Measurements from ENCODE around the gene CYBB.

CYBB gene

DNA sequence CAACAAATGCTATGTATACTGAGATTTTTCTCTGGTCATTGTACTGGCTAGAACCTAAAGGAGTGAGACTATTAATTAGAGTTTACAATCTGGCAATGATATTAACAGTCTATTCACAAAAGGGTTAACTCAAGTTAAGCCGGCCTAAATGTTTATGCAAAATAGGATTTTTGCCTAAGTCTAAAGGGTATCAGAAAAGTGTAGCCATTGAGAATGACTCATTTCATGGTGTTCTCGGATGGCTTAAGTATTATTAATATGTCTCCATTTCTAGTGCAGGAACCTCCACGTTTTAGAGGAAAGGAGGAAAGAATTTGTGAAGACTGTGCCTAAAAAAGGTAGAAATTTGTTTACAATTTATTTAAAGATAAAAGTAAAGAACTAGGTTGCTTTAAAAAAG is 37.7 kb downstream of the CYBB start:
- H3K27me3 ChIP-seq (ENCODE audit: control insufficient read depth, low read length), result no peaks in the 10 kb centered on the region
- peak overlapping the region; percentile 72 for H3K4me3 ChIP-seq (ENCODE audit: low read length)
- peak overlapping the region; percentile 88 for H3K4me2 ChIP-seq (ENCODE audit: low read length)
- H3K79me2 ChIP-seq (ENCODE audit: control insufficient read depth, low read length), result no peaks in the 10 kb centered on the region
- peaks cover 24% of the 10 kb centered on the region for H3F3A ChIP-seq (ENCODE audit: control insufficient read depth, insufficient read depth)
- peak overlapping the region; percentile 99 for H3K27ac ChIP-seq (ENCODE audit: low read depth, low read length)
- H3K9me3 ChIP-seq (ENCODE audit: control insufficient read depth, insufficient read depth, low read length), result no peaks in the 10 kb centered on the region
- peaks cover 5% of the 10 kb centered on the region; the same call in 1 of the 2 replicates for H3K36me3 ChIP-seq (ENCODE audit: control insufficient read depth, low read length)
- no peaks in the 10 kb centered on the region for H3K9me2 ChIP-seq (replicated peaks; ENCODE audit: control insufficient read depth, low read length)
- TF ChIP-seq, protein P1, sequence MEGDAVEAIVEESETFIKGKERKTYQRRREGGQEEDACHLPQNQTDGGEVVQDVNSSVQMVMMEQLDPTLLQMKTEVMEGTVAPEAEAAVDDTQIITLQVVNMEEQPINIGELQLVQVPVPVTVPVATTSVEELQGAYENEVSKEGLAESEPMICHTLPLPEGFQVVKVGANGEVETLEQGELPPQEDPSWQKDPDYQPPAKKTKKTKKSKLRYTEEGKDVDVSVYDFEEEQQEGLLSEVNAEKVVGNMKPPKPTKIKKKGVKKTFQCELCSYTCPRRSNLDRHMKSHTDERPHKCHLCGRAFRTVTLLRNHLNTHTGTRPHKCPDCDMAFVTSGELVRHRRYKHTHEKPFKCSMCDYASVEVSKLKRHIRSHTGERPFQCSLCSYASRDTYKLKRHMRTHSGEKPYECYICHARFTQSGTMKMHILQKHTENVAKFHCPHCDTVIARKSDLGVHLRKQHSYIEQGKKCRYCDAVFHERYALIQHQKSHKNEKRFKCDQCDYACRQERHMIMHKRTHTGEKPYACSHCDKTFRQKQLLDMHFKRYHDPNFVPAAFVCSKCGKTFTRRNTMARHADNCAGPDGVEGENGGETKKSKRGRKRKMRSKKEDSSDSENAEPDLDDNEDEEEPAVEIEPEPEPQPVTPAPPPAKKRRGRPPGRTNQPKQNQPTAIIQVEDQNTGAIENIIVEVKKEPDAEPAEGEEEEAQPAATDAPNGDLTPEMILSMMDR (IDR thresholded peaks at IDR 0.05; ENCODE audit: low read depth, low read length, poor library complexity, severe bottlenecking), result no peak
- no peak for TF ChIP-seq EZH2phosphoT487 (IDR thresholded peaks at IDR 0.05; ENCODE audit: borderline replicate concordance, low read length)
- peaks cover 89% of the 10 kb centered on the region for H3K4me1 ChIP-seq (ENCODE audit: control insufficient read depth, low read length)
- H4K20me1 ChIP-seq (ENCODE audit: control insufficient read depth, insufficient read depth, low read depth, low read length), result no peaks in the 10 kb centered on the region

DNA sequence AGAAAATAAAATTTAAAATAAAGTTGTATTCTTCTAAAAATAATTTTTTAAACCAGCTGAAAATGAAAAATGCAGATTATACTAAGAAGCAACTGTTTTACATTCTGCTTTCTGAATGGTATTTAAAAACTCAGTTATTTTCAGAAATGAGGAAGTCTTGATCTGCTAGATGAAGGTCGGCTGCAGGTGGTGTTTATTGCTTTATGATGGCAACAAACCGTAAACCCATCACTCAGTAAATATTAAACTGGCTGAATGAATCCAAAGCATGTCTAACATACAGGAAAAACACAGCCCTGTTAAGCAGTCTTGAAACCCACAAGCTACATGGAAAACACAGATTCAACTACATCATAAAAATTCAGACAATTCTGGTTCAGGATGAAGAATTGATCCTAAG is 38.2 kb downstream of the CYBB start:
- Histone ChIP-seq H3F3A (ENCODE audit: control insufficient read depth, insufficient read depth) (peaks cover 24% of the 10 kb centered on the region), H3K9me3 (ENCODE audit: control insufficient read depth, insufficient read depth, low read length) (no peaks in the 10 kb centered on the region), H4K20me1 (ENCODE audit: control insufficient read depth, insufficient read depth, low read depth, low read length) (no peaks in the 10 kb centered on the region), H3K27ac (ENCODE audit: low read depth, low read length) (peak overlapping the region; percentile 99), H3K27me3 (ENCODE audit: control insufficient read depth, low read length) (no peaks in the 10 kb centered on the region), H3K4me3 (ENCODE audit: low read length) (peak overlapping the region; percentile 72), H3K4me1 (ENCODE audit: control insufficient read depth, low read length) (peaks cover 89% of the 10 kb centered on the region), H3K4me2 (ENCODE audit: low read length) (peak overlapping the region; percentile 88), H3K36me3 (ENCODE audit: control insufficient read depth, low read length) (peaks cover 3% of the 10 kb centered on the region; the same call in 1 of the 2 replicates), H3K9me2 (replicated peaks; ENCODE audit: control insufficient read depth, low read length) (no peaks in the 10 kb centered on the region), H3K79me2 (ENCODE audit: control insufficient read depth, low read length) (no peaks in the 10 kb centered on the region)
- TF ChIP-seq, protein P1 (IDR thresholded peaks at IDR 0.05; ENCODE audit: low read depth, low read length, poor library complexity, severe bottlenecking), result no peak
- no peak for TF ChIP-seq EZH2phosphoT487 (IDR thresholded peaks at IDR 0.05; ENCODE audit: borderline replicate concordance, low read length)

DNA sequence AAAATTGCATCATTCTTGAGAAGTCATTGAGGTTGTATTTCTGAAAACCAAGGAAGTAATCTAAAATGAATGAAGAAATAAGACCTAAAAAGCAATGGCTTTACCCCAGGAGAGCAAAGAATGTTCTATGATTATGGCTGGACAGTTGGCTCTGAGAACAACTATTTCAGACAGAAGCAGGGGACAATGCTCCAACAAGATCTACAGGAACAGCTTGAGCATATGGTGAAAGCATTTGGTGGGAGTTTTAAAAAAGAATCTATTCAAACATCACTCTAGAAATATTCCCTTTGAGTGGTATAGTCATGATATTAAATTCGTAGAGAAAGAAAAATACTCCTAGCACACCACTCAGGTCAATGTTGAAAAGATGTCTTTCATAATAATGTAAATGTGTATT is 40.8 kb downstream of the CYBB start:
- H3K9me3 ChIP-seq (ENCODE audit: control insufficient read depth, insufficient read depth, low read length), result no peaks in the 10 kb centered on the region
- no peaks in the 10 kb centered on the region for H3K36me3 ChIP-seq (ENCODE audit: control insufficient read depth, low read length)
- peaks cover 89% of the 10 kb centered on the region for H3K4me1 ChIP-seq (ENCODE audit: control insufficient read depth, low read length)
- H3K27me3 ChIP-seq (ENCODE audit: control insufficient read depth, low read length), result no peaks in the 10 kb centered on the region
- TF ChIP-seq, protein P1 (IDR thresholded peaks at IDR 0.05; ENCODE audit: low read depth, low read length, poor library complexity, severe bottlenecking), result no peak
- no peak for TF ChIP-seq EZH2phosphoT487 (IDR thresholded peaks at IDR 0.05; ENCODE audit: borderline replicate concordance, low read length)
- peak overlapping the region; percentile 23 for H3K4me2 ChIP-seq (ENCODE audit: low read length)
- no peaks in the 10 kb centered on the region for H3K9me2 ChIP-seq (replicated peaks; ENCODE audit: control insufficient read depth, low read length)
- no peaks in the 10 kb centered on the region for H4K20me1 ChIP-seq (ENCODE audit: control insufficient read depth, insufficient read depth, low read depth, low read length)
- H3K27ac ChIP-seq (ENCODE audit: low read depth, low read length), result peak overlapping the region; percentile 13; the same call in 1 of the 2 replicates
- H3K79me2 ChIP-seq (ENCODE audit: control insufficient read depth, low read length), result no peaks in the 10 kb centered on the region
- H3F3A ChIP-seq (ENCODE audit: control insufficient read depth, insufficient read depth), result peaks cover 24% of the 10 kb centered on the region
- H3K4me3 ChIP-seq (ENCODE audit: low read length), result 0 out of 2 replicates have a peak overlapping the region, but pooled peaks have one; percentile 1

All from DOHH2 (cell line).